GM13976 (cell line): ENCODE data around the gene ADGRG3.

Experiments used
- DNase-seq: peaks from one replicate; pipeline ENCODE4 v3.0.0; 2012; ENCODE audit warnings: low spot score
- CTCF ChIP-seq: IDR thresholded peaks from 2 replicates; pipeline ENCODE4 v1.5.1; 2012; ENCODE audit warnings: borderline replicate concordance, mild to moderate bottlenecking; ENCODE audit not compliant: insufficient read depth; ENCODE audit errors: extremely low read depth, missing control alignments, control extremely low read depth
- in situ Hi-C: fragments of 300-500 bp; cut with MboI; formaldehyde crosslinking; loops from one replicate; pipeline ENCODE4 v1.12.0; 2022; ENCODE audit warnings: low sequenced_read_pairs, mixed read lengths, inconsistent platforms; ENCODE audit not compliant: unreplicated experiment

Gene ADGRG3

GRCh38 chr16:57622361-57623250 lies 45.5 kb upstream of the ADGRG3 start:
- in situ Hi-C loops: no loop called here
- no peak for TF ChIP-seq CTCF
- no peak for DNase-seq

DNA sequence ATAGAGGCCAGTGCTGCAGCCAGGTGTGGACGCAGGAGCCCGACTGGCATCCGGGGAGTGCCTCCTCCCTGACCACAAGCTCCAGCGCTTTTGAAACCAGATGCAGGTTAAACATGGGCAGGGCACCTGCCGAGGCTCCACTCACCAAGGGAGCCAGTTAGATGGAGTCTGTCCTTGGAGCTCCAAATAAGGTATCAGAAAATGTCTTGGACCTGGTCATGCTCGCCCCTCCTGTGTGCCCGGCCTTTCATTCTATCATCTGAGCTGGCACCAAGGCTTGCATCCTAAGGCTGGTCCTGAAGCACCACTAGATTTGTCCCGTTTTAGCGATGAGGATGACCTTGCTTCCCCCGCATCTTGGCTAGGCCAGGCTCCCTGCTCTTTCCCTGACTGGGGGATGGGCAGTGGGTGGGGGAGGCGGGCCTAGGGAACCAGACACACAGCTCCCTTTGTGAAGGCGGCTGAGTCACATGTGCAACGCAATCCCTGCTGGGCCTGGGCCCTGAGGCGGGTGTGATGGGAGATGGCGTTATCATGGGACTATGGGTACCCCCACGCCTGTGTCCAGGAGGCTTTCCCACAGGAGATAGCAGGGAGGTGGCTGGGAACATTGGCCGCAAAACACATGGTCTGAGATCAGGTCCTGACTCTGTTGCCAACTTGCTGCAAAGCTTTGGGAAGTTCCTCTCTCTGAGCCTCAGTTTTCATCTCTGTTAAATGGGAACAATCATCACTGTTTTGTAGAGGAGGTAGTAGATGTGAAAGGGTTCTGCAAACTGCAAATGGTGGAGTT lies 44.7 kb upstream of the ADGRG3 start:
- no peak for TF ChIP-seq CTCF
- DNase-seq: no peak
- in situ Hi-C loops: no loop called here

DNA sequence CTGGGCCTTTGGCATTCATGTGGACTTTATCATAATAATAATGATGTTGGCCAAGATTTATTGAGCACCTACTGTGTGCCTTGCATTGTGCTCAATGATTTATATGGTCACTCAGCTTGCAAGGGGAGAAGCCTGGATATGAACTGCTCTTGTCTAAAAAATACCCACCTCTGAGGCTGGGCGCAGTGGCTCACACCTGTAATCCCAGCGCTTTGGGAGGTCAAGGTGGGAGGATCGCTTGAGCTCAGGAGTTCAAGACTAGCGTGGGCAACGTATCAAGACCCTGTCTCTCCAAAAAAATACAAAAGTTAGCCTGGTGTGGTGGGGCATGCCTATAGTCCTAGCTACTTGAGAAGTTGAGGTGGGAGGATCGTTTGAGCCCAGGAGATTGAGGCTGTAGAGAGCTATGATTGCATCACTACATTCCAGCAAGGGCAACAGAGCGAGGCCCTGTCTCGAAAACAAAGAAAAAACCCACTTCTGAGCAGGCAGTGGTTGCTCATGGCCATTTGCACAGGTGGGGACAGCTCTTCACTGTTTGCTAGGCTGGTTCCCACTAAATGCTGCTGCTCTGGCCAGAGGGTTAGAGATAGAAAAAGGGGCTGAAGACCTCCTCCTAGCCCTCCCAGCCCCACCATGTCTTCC lies 43.9 kb upstream of the ADGRG3 start:
- no peak for DNase-seq
- in situ Hi-C loops: no loop called here
- no peak for TF ChIP-seq CTCF

- no peak for DNase-seq
- no peak for TF ChIP-seq CTCF
- in situ Hi-C loops: no loop called here
These were observed 43.2 kb upstream of the ADGRG3 start for GRCh38 chr16:57624806-57625500.

GRCh38 chr16:57626420-57627170 lies 41.5 kb upstream of the ADGRG3 start:
- no peak for TF ChIP-seq CTCF
- in situ Hi-C loops: no loop called here
- no peak for DNase-seq
